Kidney epithelial cell (primary cell): ENCODE data around the gene SIDT1. TPM values are rescaled to one million over a fixed set of nuclear protein-coding genes. Genes with fewer than 3 reads are reported as not detected.

Source experiments
- DNase-seq: peaks from one replicate; pipeline ENCODE4 v3.0.0-alpha.2; 2010; ENCODE audit warnings: low read depth
- H3K27me3 ChIP-seq: 2 replicates; pipeline ENCODE4 v1.6.0; 2011; ENCODE audit warnings: low read length; ENCODE audit not compliant: control insufficient read depth, insufficient read depth
- H3K36me3 ChIP-seq: 2 replicates; pipeline ENCODE4 v1.5.1; 2011; ENCODE audit warnings: low read length; ENCODE audit not compliant: control insufficient read depth, insufficient read depth
- H3K4me3 ChIP-seq: 2 replicates; pipeline ENCODE4 v1.5.1; 2011; ENCODE audit warnings: low read depth, mild to moderate bottlenecking, control low read depth, low read length
- total RNA-seq: library from RNA; depleted of rRNA; stranded (reverse); fragments of >200 nt; gene quantifications from 2 replicates; pipeline ENCODE4 v1.2.3, GENCODE V29; 2015
- TF ChIP-seq, protein P1 (sequence below): IDR thresholded peaks from 2 replicates; pipeline ENCODE4 v1.5.1; 2011; ENCODE audit warnings: mild to moderate bottlenecking, moderate library complexity, low read length, control low read depth, inconsistent platforms; ENCODE audit not compliant: insufficient read depth, poor library complexity, severe bottlenecking

The SIDT1 gene
- total RNA-seq, 1 donor from 2014 or later, result 0.04 TPM

DNA sequence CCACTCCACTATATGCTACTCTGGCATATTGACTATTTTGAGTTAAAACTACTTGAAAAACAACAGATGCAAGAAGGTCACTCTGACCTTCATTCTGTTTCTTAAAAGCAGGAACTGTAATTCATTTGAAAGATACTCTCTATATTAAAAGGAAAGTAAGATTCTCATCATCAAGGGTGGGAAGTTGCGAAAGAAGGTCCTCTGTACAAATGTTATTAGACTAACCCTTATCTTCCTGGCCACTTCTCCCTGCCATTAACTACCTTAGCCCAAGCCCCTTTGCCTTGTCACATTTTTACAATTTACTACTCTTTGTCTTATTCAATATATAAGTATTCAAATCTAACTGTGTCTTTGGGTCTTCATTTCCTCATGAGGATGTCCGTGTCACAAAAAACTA is 16.1 kb downstream of the SIDT1 start:
- Histone ChIP-seq H3K4me3 (no peak overlapping the region), H3K36me3 (no peaks in the 10 kb centered on the region), H3K27me3 (no peaks in the 10 kb centered on the region)
- TF ChIP-seq, protein P1, sequence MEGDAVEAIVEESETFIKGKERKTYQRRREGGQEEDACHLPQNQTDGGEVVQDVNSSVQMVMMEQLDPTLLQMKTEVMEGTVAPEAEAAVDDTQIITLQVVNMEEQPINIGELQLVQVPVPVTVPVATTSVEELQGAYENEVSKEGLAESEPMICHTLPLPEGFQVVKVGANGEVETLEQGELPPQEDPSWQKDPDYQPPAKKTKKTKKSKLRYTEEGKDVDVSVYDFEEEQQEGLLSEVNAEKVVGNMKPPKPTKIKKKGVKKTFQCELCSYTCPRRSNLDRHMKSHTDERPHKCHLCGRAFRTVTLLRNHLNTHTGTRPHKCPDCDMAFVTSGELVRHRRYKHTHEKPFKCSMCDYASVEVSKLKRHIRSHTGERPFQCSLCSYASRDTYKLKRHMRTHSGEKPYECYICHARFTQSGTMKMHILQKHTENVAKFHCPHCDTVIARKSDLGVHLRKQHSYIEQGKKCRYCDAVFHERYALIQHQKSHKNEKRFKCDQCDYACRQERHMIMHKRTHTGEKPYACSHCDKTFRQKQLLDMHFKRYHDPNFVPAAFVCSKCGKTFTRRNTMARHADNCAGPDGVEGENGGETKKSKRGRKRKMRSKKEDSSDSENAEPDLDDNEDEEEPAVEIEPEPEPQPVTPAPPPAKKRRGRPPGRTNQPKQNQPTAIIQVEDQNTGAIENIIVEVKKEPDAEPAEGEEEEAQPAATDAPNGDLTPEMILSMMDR, result no peak
- DNase-seq, result no peak

DNA sequence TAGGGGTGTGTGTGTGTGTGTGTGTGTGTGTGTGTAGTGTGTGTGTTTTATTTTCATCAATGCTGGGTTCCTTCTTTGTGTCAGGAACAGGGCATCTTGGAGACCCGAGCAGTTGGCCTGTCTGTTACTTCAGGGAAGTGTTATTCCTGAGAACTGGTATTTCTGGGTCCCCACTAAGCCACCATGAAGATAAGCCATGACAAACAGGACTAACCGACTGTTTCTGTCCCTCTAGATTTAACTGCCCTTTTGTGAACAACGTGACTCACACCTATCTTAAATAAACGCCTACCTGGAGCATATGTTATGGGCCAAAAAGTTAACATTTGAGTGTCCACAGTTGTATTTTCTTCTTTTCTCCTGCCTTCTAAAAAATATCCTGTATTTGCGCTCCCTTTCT is 19.5 kb downstream of the SIDT1 start:
- TF ChIP-seq, protein P1, result no peak
- Histone ChIP-seq H3K27me3 (no peaks in the 10 kb centered on the region), H3K36me3 (no peaks in the 10 kb centered on the region), H3K4me3 (no peak overlapping the region)
- DNase-seq, result no peak

DNA sequence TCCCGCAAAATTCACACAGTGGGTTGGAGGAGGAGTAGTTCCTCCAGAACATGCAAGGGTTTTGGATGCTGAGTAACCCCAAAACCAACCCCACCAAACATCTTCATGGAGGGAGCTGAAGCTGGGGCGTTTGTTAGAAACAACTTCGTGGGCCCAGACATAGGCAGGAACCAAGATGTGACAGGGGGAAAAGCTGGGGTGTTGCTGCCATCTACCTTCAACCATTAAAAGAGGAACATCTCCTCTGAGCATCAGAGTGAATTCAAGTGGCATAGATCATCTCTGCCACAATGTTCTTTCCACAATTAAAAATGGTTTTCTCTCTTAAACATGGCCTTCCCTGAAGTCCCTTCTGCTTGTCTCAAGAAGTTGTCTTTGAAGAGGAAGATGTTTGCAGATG is 20.5 kb downstream of the SIDT1 start:
- DNase-seq, result no peak
- Histone ChIP-seq H3K27me3 (no peaks in the 10 kb centered on the region), H3K4me3 (no peak overlapping the region), H3K36me3 (no peaks in the 10 kb centered on the region)
- TF ChIP-seq, protein P1, result no peak

DNA sequence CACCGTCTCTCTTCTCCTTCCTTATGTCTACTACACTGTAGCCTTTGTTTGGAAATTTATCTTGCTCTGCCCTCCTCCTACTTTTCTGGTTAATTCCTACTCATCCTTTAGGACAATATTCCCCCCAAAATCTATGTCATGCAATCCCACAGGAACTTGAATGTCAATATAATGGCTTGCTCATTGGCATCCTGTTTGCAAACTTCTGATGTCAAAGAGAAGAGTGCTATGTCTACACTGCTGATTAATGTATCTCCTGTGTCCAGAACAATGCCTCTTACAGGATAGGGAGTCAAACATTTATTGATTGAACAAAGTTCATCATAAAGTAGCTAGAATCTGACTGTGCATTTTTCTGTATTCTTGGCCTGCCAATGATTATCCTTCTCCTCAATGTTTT is 22.8 kb downstream of the SIDT1 start:
- H3K36me3 ChIP-seq, result no peaks in the 10 kb centered on the region

DNA sequence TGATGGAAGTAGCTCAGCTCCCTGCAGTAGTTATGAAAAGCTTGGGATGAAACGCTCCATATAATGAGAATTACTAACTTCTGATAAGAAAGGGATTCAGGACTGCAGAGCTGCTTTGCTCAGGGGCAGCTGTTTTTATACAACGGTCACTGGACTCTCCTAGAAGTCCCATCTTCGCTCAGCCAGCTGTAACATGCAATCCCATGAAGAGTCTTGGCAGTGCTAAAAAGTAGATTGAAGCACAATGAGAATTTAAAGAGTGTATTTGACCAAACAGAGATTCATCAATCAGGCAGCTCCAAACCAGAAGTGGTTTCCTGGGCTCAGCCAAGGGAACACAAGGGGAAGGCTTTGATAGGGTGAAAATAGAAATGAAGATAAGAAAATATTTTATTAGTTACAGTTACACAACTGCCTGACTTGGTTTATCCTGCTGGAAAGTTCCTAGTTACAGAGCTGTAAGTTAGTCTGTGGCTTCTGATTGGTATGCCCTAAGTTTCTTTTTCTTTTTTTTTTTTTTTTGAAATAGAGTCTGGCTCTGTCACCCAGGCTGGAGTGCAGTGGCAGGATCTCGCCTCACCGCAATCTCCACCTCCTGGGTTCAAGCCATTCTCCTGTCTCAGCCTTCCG is 24.1 kb downstream of the SIDT1 start:
- DNase-seq, result no peak
- Histone ChIP-seq H3K4me3 (no peak overlapping the region), H3K36me3 (no peaks in the 10 kb centered on the region), H3K27me3 (no peaks in the 10 kb centered on the region)
- TF ChIP-seq, protein P1, result no peak

More for the DNA sequence above, 22.8 kb downstream of the SIDT1 start:
- no peaks in the 10 kb centered on the region for H3K27me3 ChIP-seq
- TF ChIP-seq, protein P1, result no peak
- DNase-seq, result no peak
- no peak overlapping the region for H3K4me3 ChIP-seq

DNA sequence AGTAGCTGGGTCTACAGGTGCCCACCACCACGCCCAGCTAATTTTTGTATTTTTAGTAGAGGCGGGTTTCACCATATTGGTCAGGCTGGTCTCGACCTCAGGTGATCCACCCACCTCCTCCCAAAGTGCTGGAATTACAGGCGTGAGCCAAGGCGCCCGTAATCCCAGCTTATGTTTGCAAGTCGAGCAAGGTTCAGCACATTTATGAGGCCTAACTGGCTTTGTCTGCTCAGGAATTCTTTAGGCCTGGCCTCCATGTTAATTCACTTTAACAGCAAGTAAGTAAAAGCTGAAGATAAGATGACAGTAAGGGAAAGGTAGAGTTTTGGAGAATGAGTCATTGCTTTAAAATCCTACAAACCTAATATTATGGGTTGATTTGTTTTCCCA is 24.6 kb downstream of the SIDT1 start:
- Histone ChIP-seq H3K36me3 (no peaks in the 10 kb centered on the region), H3K4me3 (no peak overlapping the region), H3K27me3 (no peaks in the 10 kb centered on the region)
- DNase-seq, result no peak
- TF ChIP-seq, protein P1, result no peak
